Muscle layer of duodenum (tissue), 2 donors: ENCODE measurements around the gene LRRC18.

ENCODE experiments used
- H3K27ac ChIP-seq: one replicate; pipeline ENCODE4 v1.7.0; 2013; ENCODE audit warnings: mild to moderate bottlenecking, low read length
- H3K27me3 ChIP-seq: one replicate; pipeline ENCODE4 v1.7.0; 2013; ENCODE audit warnings: low read depth, mild to moderate bottlenecking, control low read depth, low read length
- H3K36me3 ChIP-seq, 2 donors: one replicate each; pipeline ENCODE4 v1.7.0; 2013; ENCODE audit warnings: low read length in 2 of 2, control low read depth in 1 of 2, mild to moderate bottlenecking in 1 of 2; ENCODE audit not compliant: insufficient read depth in 2 of 2, control insufficient read depth in 1 of 2
- H3K4me1 ChIP-seq, 2 donors: one replicate each; pipeline ENCODE4 v1.7.0; 2013; ENCODE audit warnings: low read length in 2 of 2, mild to moderate bottlenecking in 2 of 2, control low read depth in 1 of 2, moderate library complexity in 1 of 2; ENCODE audit not compliant: insufficient read depth in 2 of 2, control insufficient read depth in 1 of 2
- H3K4me3 ChIP-seq, 2 donors: one replicate each; pipeline ENCODE4 v1.7.0; 2013; ENCODE audit warnings: low read length in 2 of 2, low read depth in 1 of 2, mild to moderate bottlenecking in 1 of 2
- H3K9me3 ChIP-seq, 2 donors: one replicate each; pipeline ENCODE4 v1.7.0; 2013; ENCODE audit warnings: low read length in 2 of 2, control low read depth in 1 of 2, mild to moderate bottlenecking in 1 of 2; ENCODE audit not compliant: control insufficient read depth in 1 of 2
- donor health status: healthy.

The LRRC18 gene

DNA sequence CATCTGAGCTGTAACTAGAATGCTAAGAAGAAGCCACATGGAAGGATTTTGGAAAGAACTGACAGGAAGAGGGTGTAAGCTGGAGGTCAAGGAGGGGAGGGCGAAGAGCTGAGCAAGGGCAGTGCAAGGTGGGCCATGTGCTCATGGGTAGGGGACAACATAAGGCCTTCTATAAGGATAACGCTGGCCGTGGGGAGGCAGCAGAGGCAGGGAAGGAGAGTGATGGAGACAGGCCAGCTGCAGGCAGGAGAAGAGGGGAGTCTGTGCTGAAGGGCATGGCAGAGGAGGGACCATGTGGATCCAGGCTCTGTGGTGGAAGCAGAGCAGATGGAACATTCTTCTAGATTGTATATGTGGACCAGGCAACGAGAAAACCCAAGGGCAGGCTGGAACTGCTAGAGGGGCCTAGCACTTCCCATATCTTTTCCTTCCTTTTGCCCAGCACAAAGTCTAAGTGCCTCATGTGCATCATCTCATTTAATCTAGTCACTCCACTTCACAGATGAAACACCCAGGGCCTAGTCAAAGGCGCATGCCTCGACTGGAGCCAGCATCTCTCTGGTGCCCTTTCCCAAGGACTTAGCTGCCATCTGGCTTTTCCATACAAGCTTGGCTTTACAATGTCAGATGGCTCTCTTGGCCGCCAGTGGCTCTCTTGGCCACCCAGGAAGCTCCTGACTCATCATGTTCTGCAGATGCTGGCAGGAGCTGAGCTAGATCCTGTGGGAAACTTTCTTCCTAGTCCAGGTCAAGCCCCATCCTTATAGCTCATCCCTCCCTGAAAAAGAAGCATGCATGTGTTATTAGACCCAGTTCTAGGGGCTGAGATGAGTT lies 6.6 kb downstream of the LRRC18 start:
- Histone ChIP-seq H3K36me3 (no peaks in the 10 kb centered on the region), H3K4me1 (no peaks in the 10 kb centered on the region), H3K27me3 (no peaks in the 10 kb centered on the region), H3K4me3 (no peak overlapping the region), H3K27ac (no peak overlapping the region), H3K9me3 (no peaks in the 10 kb centered on the region)

DNA sequence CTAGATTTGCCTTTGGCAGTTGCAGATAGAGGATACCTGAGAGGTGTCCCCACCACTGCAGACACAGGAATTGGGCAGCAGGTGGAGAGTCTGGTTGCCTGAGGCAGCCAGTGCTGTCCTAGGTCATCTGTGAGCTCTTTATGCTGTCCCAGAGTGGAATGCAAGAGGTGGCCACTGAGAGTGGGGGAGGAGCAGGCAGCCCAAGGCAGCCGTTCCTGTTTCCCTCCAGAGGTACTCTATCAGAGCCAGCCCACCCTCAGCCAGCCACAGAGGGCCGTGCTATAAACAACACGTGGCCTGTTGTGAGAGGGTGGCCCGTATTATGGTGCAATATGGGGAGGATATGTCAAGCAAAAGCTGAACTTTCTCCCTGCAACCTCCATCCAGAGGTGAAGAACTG lies 8.5 kb downstream of the LRRC18 start:
- Histone ChIP-seq H3K4me3 (no peak overlapping the region), H3K9me3 (no peaks in the 10 kb centered on the region), H3K27ac (no peak overlapping the region)

DNA sequence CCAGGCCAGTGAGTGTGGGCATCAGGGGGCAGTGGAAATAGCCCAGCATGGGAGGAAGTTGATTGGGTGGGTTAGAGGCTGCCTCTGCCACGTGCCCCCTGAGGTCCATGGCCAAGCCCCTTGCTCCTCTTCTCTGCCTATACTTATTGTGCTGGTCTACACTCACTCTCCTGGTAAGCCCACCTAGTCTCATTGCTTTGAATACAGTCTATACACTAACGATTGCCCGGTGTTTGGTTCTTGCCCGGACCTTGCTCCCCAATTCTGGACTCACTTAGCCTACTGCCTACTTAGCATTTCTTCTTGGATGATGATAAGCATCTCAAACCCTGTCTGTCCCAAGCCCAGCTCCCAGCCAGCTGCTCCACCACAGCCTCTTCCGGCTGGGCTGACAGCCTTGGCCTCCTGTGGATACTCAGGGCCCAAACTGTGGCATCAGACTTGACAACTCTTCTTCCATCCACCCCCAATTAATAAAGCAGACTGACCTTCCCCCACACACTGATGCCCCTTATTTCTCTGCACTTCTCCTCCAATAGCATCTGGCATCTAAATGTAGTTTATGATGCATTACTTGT lies 10.1 kb downstream of the LRRC18 start:
- H3K4me1 ChIP-seq, result no peaks in the 10 kb centered on the region
- no peaks in the 10 kb centered on the region for H3K27me3 ChIP-seq
- no peaks in the 10 kb centered on the region for H3K9me3 ChIP-seq
- H3K27ac ChIP-seq, result no peak overlapping the region
- H3K36me3 ChIP-seq, result no peaks in the 10 kb centered on the region
- no peak overlapping the region for H3K4me3 ChIP-seq

More for the DNA sequence above, 8.5 kb downstream of the LRRC18 start:
- Histone ChIP-seq H3K36me3 (no peaks in the 10 kb centered on the region), H3K4me1 (no peaks in the 10 kb centered on the region), H3K27me3 (no peaks in the 10 kb centered on the region)

DNA sequence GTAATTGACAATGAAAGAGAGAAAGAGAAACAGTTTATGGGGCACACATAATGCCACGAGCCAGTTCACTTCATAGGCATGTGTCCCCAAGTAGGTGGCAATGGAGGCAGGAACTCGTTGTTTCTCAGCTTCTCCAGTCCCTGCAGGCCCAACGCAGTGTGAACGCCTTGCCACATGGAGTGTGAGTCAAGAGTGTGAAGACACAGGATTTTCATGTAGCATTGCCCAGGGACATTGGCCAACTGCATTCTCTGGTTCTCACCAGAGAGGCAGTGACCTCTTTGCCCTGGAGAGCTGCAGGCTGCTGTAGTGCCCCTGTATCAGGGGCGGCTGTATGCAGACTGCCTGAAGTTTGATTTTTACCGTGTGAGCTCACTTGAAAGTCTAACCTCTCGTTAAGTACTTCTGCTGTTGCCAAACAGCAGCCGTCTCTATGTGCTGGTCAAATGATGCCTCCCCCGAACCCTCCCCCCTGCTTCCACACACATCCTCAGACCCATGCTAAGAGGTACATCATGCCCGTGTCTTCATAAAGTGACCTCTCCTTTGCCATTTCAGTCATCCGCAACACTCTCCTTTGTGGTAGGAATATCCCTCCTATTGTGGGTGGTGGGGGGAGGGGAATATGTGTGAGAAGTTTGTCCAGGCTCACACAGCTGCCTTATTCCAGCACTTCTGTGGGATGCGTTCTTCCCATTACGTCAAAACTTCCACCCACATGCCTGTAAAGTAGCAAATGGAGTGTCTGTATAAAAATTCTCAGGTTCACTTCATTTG lies 12.7 kb downstream of the LRRC18 start:
- Histone ChIP-seq H3K27ac (no peak overlapping the region), H3K4me1 (no peaks in the 10 kb centered on the region), H3K36me3 (no peaks in the 10 kb centered on the region), H3K9me3 (no peaks in the 10 kb centered on the region), H3K4me3 (no peak overlapping the region), H3K27me3 (no peaks in the 10 kb centered on the region)

DNA sequence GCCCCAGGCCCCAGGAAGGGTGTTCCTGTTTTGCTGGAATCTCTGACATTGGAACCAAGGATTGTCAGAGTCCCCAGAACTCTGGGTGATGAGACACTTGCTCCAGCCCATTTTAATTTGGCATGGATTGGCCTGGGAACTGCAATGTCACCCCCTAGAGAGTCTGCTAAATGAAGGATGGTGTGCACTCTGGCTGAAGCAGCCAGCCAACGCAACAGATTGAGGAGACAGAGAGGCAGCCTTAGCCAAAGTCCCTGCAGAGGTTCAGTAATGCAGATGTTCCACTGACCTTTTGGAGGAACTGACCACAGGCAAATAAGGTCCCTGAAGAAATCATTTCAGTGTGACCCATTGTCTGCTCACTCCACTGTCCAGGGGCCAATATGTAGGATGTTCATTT lies 13.4 kb downstream of the LRRC18 start:
- Histone ChIP-seq H3K4me3 (no peak overlapping the region), H3K27me3 (no peaks in the 10 kb centered on the region), H3K9me3 (no peaks in the 10 kb centered on the region), H3K4me1 (no peaks in the 10 kb centered on the region), H3K27ac (no peak overlapping the region), H3K36me3 (no peaks in the 10 kb centered on the region)

DNA sequence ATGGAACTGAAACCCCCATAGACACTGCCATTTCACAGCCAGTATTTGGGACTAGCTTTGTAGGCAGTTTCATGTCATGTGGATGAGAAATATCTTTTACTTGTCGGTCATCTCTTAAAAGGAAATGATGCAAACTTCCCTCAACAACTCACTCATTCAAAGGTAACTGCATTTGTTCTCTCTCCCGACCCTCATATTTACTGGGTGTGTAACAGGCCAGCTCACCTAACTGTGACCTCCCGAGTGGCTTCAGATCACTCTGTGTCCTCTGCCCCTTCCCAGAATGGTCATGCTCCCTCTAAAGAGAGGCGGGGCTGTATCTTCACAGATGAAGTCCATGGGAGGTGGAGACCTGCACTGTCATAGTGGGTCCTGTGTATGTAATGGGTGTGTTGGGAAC lies 14.7 kb downstream of the LRRC18 start:
- Histone ChIP-seq H3K9me3 (no peaks in the 10 kb centered on the region), H3K4me3 (no peak overlapping the region), H3K27ac (no peak overlapping the region)

DNA sequence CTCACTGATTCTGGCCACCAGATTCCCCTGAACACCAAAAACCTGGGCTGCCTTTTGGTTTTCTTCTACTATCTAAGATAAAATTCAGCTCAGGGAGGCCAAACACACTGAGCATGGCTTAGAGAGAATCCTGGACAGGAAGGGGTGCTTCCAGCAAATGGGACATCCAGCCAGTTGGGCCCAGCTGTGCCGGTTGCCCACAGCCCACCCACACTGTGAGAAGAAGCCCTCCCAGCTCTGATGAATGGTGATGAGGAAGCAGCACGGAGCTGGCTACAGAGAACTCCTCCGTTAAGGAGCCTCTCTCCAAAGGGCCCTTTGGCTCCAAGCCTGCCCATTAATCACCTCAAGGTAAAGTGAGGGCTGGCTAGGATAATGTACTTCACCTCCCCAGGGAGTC lies 15.9 kb downstream of the LRRC18 start:
- Histone ChIP-seq H3K4me3 (no peak overlapping the region), H3K27me3 (no peaks in the 10 kb centered on the region), H3K27ac (no peak overlapping the region), H3K4me1 (no peaks in the 10 kb centered on the region), H3K36me3 (no peaks in the 10 kb centered on the region), H3K9me3 (no peaks in the 10 kb centered on the region)

More for the DNA sequence above, 14.7 kb downstream of the LRRC18 start:
- Histone ChIP-seq H3K36me3 (no peaks in the 10 kb centered on the region), H3K4me1 (no peaks in the 10 kb centered on the region), H3K27me3 (no peaks in the 10 kb centered on the region)

DNA sequence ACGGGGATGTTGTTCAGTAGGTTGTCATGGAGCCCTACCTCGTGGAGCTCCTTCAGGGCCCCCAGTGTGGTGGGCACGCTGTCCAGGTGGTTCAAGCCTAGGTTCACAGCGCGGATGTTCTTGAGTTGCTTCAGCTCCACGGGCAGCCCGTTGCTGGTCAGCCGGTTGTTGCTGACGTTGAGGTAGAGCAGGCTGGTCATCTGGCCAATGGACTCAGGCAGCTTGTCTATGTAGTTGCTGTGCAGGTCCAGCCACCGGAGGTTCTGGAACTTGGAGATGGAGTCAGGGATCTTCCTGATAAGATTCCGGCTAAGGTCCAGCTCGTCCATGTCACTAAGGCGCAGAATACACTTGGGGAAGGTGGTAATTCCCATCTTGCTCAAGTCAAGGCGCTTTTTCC lies 26.0 kb downstream of the LRRC18 start:
- no peaks in the 10 kb centered on the region for H3K36me3 ChIP-seq
- H3K9me3 ChIP-seq, result no peaks in the 10 kb centered on the region
- H3K27ac ChIP-seq, result no peak overlapping the region
- H3K4me3 ChIP-seq, result no peak overlapping the region
- H3K4me1 ChIP-seq, result no peaks in the 10 kb centered on the region
- H3K27me3 ChIP-seq, result no peaks in the 10 kb centered on the region

DNA sequence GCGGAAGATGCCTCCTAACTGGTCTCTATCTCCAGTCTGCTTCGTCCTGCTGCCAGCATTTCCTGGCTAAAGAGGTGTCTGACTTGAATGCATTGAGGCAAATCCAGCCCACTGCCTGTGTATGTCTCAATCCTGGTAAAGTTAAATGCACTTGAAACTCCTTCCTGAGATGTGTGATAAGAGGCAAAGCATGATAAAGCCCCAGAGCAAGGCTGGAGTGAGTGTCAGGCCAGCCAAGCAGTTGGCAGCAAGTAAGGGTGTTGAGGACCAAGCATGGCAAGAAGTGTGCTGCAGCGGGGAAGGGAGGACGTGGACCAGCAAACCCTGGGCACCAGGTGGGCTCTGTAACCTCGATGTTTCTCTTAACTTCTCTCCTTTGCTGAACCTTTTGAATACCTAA lies 29.1 kb downstream of the LRRC18 start:
- Histone ChIP-seq H3K27ac (no peak overlapping the region), H3K27me3 (no peaks in the 10 kb centered on the region), H3K4me3 (no peak overlapping the region), H3K36me3 (no peaks in the 10 kb centered on the region), H3K4me1 (no peaks in the 10 kb centered on the region), H3K9me3 (no peaks in the 10 kb centered on the region)

DNA sequence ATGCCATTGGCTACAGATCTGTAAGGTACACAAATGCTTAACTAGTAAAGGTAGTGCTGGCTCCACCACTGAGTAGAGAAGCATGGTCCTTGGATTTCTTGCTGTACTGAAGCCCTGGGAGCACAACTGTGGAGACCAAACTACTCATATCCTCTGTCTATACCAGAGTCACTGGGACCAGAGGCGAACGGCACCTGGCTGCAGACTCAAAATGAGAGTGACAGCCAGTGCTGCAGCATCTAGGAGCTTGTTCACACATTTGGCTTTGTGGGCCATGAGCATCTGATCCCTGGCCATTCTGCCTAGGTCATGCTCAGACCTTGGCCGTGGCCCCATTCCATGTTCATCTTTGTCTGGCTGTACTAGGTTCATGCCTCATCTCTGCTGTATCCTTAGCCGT lies 31.9 kb downstream of the LRRC18 start:
- H3K4me1 ChIP-seq, result no peaks in the 10 kb centered on the region
- no peaks in the 10 kb centered on the region for H3K27me3 ChIP-seq
- H3K27ac ChIP-seq, result no peak overlapping the region
- no peaks in the 10 kb centered on the region for H3K36me3 ChIP-seq
- no peak overlapping the region for H3K4me3 ChIP-seq
- no peaks in the 10 kb centered on the region for H3K9me3 ChIP-seq

DNA sequence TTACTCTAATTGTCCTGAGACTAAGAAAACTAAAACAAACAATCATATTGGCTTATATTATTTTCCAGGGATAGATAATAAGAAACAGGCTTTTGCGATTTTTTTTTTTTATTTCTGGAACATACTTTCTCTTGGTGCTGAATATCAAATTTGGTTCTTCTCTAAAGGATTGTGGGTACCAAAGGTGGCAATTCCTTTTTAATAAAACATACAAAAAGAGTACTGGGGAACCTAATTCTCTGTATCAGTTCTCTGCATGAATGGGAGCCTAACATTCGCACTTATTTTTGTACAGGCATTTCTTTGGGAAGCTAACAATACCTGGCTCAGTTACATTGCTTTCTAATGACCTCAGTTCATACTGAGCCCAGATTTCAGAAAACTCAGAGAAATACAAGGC lies 32.8 kb downstream of the LRRC18 start:
- H3K27ac ChIP-seq, result no peak overlapping the region

More for the DNA sequence above, 32.8 kb downstream of the LRRC18 start:
- Histone ChIP-seq H3K4me1 (no peaks in the 10 kb centered on the region), H3K36me3 (no peaks in the 10 kb centered on the region), H3K4me3 (no peak overlapping the region), H3K27me3 (no peaks in the 10 kb centered on the region), H3K9me3 (no peaks in the 10 kb centered on the region)
